OCI-LY7 (cell line): ENCODE data around the gene TRABD2B. TPM values are rescaled to one million over a fixed set of nuclear protein-coding genes. Genes with fewer than 3 reads are reported as not detected.

Experiments
- BruUV-seq: library from RNA; stranded (reverse); fragments of 400-500 nt; replicated peaks from 2 replicates; lab custom pipeline; 2021; lab: Mats Ljungman, UMichigan
- CTCF ChIA-PET: fragments of 300-600 bp; sonication (Branson Sonifier 250); formaldehyde crosslinking; loops from one replicate; lab custom pipeline; 2022; ENCODE audit warnings: antibody characterized with exemption; ENCODE audit not compliant: unreplicated experiment; lab: Charles Lee
- POLR2A ChIA-PET: fragments of 300-600 bp; sonication (Branson Sonifier 250); formaldehyde crosslinking; loops from one replicate; lab custom pipeline; 2022; ENCODE audit warnings: antibody characterized with exemption; lab: Charles Lee
- DNase-seq: peaks from one replicate; pipeline ENCODE4 v3.0.0-alpha.2; 2015; ENCODE audit warnings: low spot score
- H2AFZ ChIP-seq: fragments of 200-600 bp; sonication (generic), shearing (Covaris generic); 2 replicates; pipeline ENCODE4 v1.6.1; 2014; ENCODE audit warnings: mild to moderate bottlenecking, antibody characterized with exemption, low read length, moderate library complexity
- H3K27ac ChIP-seq: fragments of 200-600 bp; sonication (generic); 2 replicates; pipeline ENCODE4 v1.5.1; 2014; ENCODE audit warnings: mixed run types, low read depth, mild to moderate bottlenecking, moderate library complexity, low read length, inconsistent platforms; ENCODE audit not compliant: poor library complexity, severe bottlenecking
- H3K36me3 ChIP-seq: fragments of 200-600 bp; sonication (generic); 2 replicates; pipeline ENCODE4 v1.6.1; 2014; ENCODE audit warnings: mild to moderate bottlenecking, antibody characterized with exemption, low read length, moderate library complexity, mixed read lengths; ENCODE audit not compliant: insufficient read depth
- H3K4me1 ChIP-seq: fragments of 200-600 bp; sonication (generic); 2 replicates; pipeline ENCODE4 v1.5.1; 2014; ENCODE audit warnings: mild to moderate bottlenecking, low read length; ENCODE audit not compliant: insufficient read depth, poor library complexity, severe bottlenecking
- H3K4me2 ChIP-seq: fragments of 200-600 bp; sonication (generic); 2 replicates; pipeline ENCODE4 v1.6.1; 2014; ENCODE audit warnings: mild to moderate bottlenecking, low read length
- H3K4me3 ChIP-seq: fragments of 200-600 bp; sonication (generic); 2 replicates; pipeline ENCODE4 v1.5.1; 2014; ENCODE audit warnings: mild to moderate bottlenecking, low read depth, low read length; ENCODE audit not compliant: poor library complexity, severe bottlenecking
- H3K79me2 ChIP-seq: fragments of 200-600 bp; sonication (generic); 2 replicates; pipeline ENCODE4 v1.6.1; 2016; ENCODE audit warnings: low read depth, mild to moderate bottlenecking, low read length, moderate library complexity, mixed read lengths; ENCODE audit not compliant: insufficient read depth
- H3K9me2 ChIP-seq: fragments of 200-600 bp; sonication (generic); 2 replicates; pipeline ENCODE4 v1.6.1; 2016; ENCODE audit warnings: mild to moderate bottlenecking, low read length, mixed read lengths; ENCODE audit not compliant: insufficient read depth
- H3K9me3 ChIP-seq: fragments of 200-600 bp; sonication (generic); 2 replicates; pipeline ENCODE4 v1.6.1; 2014; ENCODE audit warnings: mild to moderate bottlenecking, mixed run types, low read length, mixed read lengths
- H4K20me1 ChIP-seq: fragments of 200-600 bp; sonication (generic); 2 replicates; pipeline ENCODE4 v1.6.1; 2014; ENCODE audit warnings: mild to moderate bottlenecking, antibody characterized with exemption, low read length, moderate library complexity, mixed read lengths; ENCODE audit not compliant: insufficient read depth
- EZH2phosphoT487 ChIP-seq: fragments of 200-600 bp; sonication (generic); IDR thresholded peaks from 2 replicates; pipeline ENCODE4 v1.6.1; 2018; ENCODE audit warnings: low read depth, borderline replicate concordance, mild to moderate bottlenecking, mixed run types, antibody characterized with exemption, low read length, moderate library complexity, mixed read lengths
- intact Hi-C: fragments of 100-400 bp; cut with micrococcal nuclease; formaldehyde crosslinking; loops from one replicate; pipeline ENCODE4 v1.10.0; 2022; ENCODE audit not compliant: unreplicated experiment
- total RNA-seq, 2 experiments: library from RNA; depleted of rRNA in 1 of 2; stranded (reverse); fragments of >200 nt in 1 of 2; shearing (Covaris generic) in 1 of 2; gene quantifications; 2 replicates each; pipeline ENCODE4 v1.2.3, GENCODE V29; 2014 to 2022
- TF ChIP-seq, protein P1 (sequence below): fragments of 200-600 bp; sonication (generic); conservative IDR thresholded peaks from 2 replicates; pipeline ENCODE4 v1.5.1; 2014; ENCODE audit warnings: mild to moderate bottlenecking, antibody characterized with exemption, low read length, moderate library complexity, mixed read lengths

TRABD2B gene
- total RNA-seq, 2 experiments from 2014 or later, result not detected

DNA sequence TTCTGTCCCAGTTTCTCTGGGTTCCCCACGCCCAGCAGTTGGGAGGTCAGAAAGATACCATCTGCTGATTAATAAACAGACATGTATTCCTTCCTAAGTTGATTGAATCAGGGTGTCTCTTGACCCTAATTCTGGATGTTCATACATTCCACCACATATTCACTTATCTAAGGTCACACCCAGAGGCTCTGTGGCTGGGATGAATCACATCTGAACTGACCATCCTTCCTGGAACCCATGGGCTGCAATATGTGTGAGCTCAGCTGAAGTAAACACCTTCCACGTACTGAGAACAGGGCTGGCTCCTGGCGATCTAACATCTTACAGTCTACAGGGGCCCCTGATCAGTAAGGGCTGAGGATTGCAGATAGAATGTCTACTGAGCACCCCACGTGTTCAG, 20.5 kb upstream of the TRABD2B start:
- intact Hi-C loops, result no loop called here
- Histone ChIP-seq H2AFZ (no peak overlapping the region), H3K9me2 (no peaks in the 10 kb centered on the region), H3K36me3 (no peaks in the 10 kb centered on the region), H3K9me3 (no peaks in the 10 kb centered on the region), H4K20me1 (no peaks in the 10 kb centered on the region), H3K4me2 (no peak overlapping the region), H3K27ac (no peak overlapping the region), H3K4me3 (no peak overlapping the region), H3K79me2 (no peaks in the 10 kb centered on the region), H3K4me1 (no peaks in the 10 kb centered on the region)
- TF ChIP-seq EZH2phosphoT487, result no peak
- TF ChIP-seq, protein P1, sequence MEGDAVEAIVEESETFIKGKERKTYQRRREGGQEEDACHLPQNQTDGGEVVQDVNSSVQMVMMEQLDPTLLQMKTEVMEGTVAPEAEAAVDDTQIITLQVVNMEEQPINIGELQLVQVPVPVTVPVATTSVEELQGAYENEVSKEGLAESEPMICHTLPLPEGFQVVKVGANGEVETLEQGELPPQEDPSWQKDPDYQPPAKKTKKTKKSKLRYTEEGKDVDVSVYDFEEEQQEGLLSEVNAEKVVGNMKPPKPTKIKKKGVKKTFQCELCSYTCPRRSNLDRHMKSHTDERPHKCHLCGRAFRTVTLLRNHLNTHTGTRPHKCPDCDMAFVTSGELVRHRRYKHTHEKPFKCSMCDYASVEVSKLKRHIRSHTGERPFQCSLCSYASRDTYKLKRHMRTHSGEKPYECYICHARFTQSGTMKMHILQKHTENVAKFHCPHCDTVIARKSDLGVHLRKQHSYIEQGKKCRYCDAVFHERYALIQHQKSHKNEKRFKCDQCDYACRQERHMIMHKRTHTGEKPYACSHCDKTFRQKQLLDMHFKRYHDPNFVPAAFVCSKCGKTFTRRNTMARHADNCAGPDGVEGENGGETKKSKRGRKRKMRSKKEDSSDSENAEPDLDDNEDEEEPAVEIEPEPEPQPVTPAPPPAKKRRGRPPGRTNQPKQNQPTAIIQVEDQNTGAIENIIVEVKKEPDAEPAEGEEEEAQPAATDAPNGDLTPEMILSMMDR, result no peak
- ChIA-PET CTCF (no interaction called here), POLR2A (no interaction called here)
- no peak for DNase-seq
- BruUV-seq, result no TSS peak

DNA sequence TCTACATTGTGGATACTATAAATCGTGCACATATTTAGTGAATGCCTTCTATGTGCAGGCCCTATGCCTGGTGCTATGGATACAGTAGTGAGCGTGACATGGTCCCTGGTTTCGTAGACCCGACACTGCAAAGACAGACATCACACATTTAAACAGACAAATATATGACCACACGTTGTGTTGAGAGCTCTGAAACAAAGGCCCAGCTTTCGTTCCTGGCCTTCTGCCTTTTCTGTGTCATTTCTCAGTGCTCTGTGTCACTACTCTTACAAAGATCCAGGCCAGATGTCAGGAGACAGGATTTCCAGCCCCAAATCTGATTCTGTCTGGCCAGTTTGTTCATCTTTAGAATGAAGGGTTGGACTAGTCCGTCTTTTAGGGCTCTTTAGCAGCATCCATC, 19.3 kb upstream of the TRABD2B start:
- ChIA-PET CTCF (no interaction called here), POLR2A (no interaction called here)
- intact Hi-C loops, result no loop called here
- Histone ChIP-seq H3K79me2 (no peaks in the 10 kb centered on the region), H2AFZ (no peak overlapping the region), H4K20me1 (no peaks in the 10 kb centered on the region), H3K9me3 (no peaks in the 10 kb centered on the region), H3K4me2 (no peak overlapping the region), H3K9me2 (no peaks in the 10 kb centered on the region), H3K4me3 (no peak overlapping the region), H3K36me3 (no peaks in the 10 kb centered on the region), H3K27ac (no peak overlapping the region), H3K4me1 (no peaks in the 10 kb centered on the region)
- no TSS peak for BruUV-seq
- DNase-seq, result no peak
- TF ChIP-seq, protein P1, result no peak
- TF ChIP-seq EZH2phosphoT487, result no peak

DNA sequence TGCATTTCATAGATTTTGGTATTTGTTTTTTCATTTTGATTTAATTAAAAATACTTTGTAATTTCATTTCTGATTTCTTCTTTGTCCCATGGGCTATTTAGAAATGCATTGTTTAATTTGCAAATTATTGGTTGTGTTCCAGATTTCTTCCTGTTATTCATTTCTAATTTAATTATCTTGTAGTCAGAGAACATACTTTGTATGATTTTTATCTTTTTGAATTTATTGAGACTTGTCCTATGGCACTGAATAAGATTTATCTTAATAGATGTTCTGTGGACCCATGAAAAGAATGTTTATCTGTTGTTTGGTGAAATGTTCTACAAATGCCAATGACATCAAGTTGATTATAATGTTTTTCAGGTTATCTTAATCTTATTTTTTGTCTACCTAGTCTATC, 16.1 kb upstream of the TRABD2B start:
- Histone ChIP-seq H3K9me2 (no peaks in the 10 kb centered on the region), H3K4me3 (no peak overlapping the region), H3K27ac (no peak overlapping the region), H3K4me2 (no peak overlapping the region), H3K4me1 (no peaks in the 10 kb centered on the region), H2AFZ (no peak overlapping the region), H3K36me3 (no peaks in the 10 kb centered on the region), H3K9me3 (no peaks in the 10 kb centered on the region), H4K20me1 (no peaks in the 10 kb centered on the region), H3K79me2 (no peaks in the 10 kb centered on the region)
- no TSS peak for BruUV-seq
- CTCF ChIA-PET, result no interaction called here
- TF ChIP-seq EZH2phosphoT487, result no peak
- TF ChIP-seq, protein P1, result no peak
- no peak for DNase-seq
- POLR2A ChIA-PET, result no interaction called here
- intact Hi-C loops, result no loop called here
